HG03378 (cell line): ENCODE measurements around the gene AKAP13.

Experiments
- ATAC-seq: cut with Tn5 transposase; IDR thresholded peaks from one replicate; pipeline ENCODE4 v1.9.1; 2021; ENCODE audit warnings: mild to moderate bottlenecking, moderate library complexity; ENCODE audit not compliant: unreplicated experiment

AKAP13 gene

GRCh38 chr15:85493260-85493659, 112.9 kb downstream of the AKAP13 start:
- ATAC-seq, result no peak

DNA sequence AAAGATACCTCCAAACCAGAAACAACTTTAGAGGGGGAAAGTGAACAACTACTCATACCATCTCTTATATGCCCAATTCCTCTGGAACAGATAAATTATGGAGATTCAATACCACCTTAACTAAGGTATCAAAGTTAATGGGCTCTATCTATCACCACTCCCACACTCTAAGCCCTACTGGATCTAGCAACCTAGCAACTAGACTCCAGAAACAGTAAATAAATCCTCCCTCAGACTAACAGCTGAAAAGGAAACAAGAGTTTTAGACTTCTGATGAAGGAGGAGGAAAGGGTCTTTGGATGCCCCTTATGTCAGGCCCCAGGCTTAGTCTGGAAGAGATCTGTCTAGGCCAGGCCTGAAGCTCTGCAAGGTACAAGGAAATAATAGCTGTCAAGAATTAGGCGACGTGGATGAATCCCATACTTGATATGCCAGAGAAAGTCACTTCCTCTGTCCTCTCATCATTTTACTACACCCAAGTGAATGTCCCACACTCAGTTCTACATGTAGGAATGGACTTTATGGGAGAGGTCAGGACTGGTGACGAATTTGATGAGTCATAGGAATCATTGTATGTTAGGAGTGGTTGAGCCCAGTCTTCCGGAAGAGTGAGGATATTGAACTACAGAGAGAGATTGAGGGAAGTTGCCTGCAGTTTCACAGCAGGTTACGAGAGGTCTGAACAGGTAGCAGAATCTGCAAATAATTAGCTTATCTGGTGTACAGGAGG, 113.8 kb downstream of the AKAP13 start:
- no peak for ATAC-seq

- ATAC-seq, result no peak
Measured at GRCh38 chr15:85495096-85495495, 114.7 kb downstream of the AKAP13 start.

GRCh38 chr15:85495544-85495943, 115.1 kb downstream of the AKAP13 start:
- no peak for ATAC-seq

DNA sequence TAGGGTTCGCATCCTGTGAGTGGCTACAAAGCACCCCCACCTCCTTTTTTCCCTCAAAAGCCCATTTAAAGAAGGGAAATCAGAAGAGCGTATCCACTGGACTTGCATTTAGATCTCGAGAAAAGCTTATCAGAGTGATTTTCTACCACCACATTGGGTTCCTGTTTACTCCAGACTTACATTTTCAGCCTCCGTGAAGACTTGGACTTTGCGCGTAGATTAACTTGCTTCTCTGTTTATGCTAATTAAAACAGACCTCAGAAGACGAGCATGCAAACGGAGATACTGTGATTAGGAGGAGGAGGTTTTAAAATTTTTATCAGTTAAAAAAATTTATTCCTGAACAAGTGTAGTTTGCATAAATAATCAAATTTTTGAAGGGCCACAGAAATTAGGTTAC, 115.7 kb downstream of the AKAP13 start:
- no peak for ATAC-seq

GRCh38 chr15:85496551-85497171, 116.3 kb downstream of the AKAP13 start:
- ATAC-seq, result no peak

- ATAC-seq, result no peak
Measured at GRCh38 chr15:85497172-85497569, 116.8 kb downstream of the AKAP13 start.

DNA sequence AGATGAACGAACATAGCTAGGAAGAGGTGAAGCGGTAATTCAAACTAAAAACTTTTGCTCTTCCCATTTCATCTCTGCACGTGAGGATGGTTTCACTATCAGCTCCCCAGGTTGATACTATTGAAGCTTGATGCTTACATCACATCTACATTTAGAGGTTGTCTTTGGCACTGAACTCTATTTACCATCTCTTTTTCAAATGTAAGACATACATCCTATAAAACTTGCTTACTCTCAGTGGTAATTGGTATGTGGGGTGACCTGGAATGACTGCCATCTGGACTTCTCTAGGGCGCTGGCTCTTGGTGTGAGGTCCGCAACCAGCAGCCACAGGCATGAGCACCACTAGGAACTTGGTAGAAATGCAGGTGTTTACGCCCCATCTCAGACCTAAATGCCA, 118.1 kb downstream of the AKAP13 start:
- no peak for ATAC-seq

- ATAC-seq, result no peak
Measured at GRCh38 chr15:85499371-85499887, 119.0 kb downstream of the AKAP13 start.

DNA sequence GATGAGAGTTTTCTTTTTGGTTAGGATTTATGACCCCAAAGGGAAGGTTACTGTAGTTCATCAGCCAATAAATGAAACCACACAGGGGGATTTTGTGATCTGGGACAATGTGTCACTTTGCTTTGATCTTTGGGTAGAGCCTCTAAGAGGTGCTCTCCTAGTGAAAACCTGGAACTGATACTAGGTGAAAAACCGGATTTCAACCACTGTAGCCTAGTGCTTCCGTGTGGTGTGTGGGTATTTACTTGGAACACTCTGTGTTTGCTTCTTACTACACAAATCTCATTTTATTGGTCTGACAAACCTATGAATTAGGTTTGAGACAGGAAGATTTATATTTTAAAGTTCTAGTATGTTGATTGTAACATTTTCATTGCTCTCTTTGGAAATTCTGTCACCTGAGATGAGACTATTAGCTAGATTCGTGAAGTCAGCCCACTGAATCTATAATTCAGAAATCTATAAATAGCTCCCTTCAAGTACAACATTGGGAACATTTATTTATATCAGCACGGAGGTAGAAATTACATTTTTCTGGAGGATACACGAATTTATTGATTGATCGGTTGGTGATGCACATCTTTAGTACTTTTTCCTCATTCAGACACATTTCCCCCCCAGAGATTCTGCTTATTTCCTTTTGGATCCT, 119.8 kb downstream of the AKAP13 start:
- no peak for ATAC-seq

DNA sequence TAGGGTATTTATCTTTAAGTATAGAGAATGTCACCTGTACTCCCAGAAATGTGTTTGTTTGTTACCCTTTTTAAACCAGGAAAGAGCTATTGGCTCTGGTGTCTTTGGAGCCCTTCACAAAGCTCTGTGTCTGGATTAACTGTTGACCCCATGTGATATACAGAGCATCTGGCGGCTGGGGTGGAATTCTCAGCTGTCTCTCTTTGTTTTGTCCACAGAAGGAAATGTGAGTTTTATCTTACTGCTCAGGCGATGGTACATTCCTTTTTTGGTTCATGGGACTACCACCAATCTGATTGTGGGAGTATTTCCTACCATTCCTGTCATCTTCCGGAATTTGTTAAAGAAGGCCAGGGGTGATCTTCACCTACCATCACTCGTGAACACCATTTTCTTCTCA, 120.3 kb downstream of the AKAP13 start:
- ATAC-seq, result no peak

DNA sequence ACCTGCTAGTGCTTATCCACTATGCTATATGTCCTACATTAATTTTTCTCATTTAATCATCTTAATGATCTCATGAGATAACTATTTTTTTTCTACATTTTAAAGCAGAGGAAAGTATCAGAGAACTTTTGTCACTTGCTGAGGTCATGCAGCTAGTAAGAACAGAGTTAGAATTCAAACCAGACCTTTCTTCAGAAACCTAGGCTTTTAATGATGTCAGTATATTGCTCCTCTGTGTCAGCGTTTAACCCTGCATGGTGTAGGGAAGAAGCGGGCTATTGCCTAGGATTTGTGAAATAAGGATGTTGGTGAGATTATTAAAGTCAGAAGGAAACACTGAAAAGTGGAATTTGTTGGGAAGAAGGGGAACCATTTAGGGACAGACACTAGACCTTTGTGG, 121.2 kb downstream of the AKAP13 start:
- no peak for ATAC-seq

DNA sequence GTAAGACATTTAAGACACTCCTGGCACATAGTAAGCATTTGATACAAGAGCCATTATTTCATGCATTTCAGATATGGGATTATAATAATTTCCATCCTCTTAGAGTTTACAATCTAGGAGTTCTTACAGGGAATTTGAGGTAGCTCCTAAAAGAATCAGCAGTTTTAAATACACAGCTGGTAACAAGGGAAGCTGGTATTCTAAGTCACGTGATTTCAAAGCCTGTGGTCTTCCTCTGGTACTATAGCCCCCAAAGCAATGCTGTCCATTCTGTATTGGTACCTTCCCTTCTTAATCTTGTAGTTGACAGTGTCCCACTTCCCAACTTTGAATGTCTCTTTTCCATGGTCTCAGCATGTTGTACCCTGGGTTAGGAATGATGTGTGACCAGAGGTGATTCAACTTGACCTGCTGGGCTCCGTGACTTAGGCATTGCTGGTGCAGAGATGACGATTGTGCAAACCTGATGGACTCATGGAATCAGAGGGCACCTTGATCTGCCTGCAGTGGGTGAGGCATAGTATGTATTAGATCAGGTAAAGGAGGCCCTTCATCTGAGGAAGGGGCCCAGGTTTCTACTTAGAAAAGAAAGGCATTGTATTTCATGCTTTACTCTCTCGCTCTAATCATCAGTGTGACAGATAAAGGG, 122.9 kb downstream of the AKAP13 start:
- no peak for ATAC-seq

- no peak for ATAC-seq
Measured at GRCh38 chr15:85504749-85505676, 124.6 kb downstream of the AKAP13 start.

DNA sequence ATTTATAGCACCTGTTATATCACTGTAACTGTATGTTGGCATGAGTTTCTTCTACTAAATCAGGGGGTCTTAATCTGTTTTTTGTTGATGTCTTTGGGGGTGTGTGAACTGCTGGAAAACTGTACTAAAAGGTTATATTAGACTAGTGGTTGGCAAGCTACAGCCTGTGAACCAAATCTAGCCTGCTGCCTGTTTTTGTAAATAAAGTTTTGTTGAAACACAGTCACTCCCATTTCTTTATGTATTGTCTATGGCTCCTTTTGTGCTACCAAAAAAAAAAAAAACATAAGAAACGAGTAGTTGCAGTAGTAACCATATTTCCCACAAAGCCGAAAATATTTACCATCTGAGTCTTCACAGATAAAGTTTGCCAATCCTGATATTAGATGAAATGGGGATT, 126.7 kb downstream of the AKAP13 start:
- no peak for ATAC-seq

DNA sequence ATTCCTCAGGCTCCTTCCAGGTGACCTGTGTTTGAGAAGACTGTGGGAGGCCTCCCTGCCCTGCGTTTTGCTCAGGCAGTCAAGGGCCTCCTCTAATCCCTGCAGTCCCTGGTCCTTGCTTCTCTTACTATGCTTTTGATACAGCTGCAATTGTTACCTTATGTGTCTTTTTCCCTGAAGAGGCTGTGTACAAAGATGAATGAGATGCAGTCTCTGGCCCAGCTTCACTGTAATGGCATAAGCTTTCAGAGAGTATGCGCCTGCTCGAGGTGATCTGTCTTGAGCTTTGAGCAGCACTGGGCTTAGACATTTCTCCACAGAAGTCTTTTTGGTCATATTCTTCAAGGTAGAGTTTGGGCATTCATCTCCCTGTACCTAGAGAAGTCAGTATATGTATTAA, 129.6 kb downstream of the AKAP13 start:
- ATAC-seq, result no peak

GRCh38 chr15:85514413-85514812, 134.0 kb downstream of the AKAP13 start:
- ATAC-seq, result no peak

DNA sequence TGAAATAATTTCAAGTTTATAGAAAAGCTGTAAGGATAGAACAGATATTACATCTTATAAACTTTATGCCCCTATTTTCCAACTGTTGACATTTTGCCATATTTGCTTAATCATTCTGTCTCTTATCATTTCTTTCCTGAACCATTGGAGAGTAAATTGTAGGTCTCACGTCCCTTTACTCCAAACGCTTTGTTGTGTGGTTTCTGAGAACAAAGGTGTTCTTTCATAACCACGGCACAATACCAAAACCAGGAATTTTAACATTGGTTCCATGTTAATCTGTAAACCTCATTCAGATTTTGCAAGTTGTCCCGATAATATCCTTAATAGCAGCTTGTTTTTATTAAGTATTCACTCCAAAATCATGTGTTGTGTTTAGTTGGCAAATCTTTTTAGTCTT, 134.8 kb downstream of the AKAP13 start:
- ATAC-seq, result no peak

DNA sequence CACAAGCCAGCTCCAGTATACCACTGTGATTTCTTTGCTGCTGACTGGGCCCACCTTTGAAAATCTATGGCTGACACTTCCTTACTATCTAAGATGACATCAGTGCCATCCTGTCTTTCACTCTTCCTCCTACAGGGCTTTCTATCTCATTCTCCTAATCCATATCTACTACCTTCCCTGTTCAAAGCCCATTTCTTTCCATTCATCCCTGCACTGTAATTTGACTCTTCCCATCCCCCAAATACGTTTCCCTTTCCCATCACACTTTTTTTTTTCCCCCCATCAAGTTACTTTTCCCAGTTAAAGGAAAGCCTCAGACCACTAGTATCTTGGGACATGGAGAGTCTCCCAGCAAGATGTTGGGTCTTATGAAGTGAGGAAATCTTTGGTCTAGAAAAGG, 136.7 kb downstream of the AKAP13 start:
- no peak for ATAC-seq

DNA sequence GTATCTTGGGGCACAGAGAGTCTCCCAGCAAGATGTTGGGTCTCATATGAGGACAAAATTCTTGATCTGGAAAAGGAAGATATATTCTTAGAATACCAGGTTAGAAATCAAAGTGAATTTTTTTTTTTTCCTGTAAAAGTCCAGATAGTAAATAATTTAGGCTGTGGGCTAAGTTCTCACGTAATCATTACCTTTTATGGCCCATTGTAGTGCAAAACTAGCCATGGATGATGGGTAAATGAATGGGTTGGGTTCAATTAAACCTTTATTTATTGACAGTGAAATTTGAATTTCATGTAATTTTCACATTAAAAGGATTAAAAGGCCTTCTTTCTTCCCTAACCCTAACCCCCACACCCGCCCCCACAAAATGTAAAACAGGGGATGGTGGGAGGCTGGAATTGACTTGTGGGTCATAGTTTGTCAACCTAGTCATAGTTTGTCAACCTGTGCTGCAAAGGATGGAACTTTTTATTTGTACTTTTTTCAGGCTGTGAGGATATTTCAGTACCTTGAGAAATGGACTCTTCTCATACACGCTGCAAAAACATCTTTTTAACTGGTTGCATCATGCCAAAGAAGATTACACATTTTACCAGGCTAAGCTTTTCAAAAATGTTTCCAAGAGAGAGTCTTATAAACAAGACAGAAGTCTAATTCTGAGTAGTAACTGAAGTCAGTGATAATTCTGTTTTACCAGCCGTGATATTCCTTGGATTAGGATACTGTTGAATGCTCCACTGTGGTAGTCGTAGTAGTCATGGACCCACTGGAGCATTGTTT, 138.8 kb downstream of the AKAP13 start:
- no peak for ATAC-seq
